ENCODE measurements around the gene INPP5A. TPM values are rescaled to one million over a fixed set of nuclear protein-coding genes. Genes with fewer than 3 reads are reported as not detected.

The INPP5A gene
- total RNA-seq, 1 donor from 2014 or later, result 41.0 TPM

DNA sequence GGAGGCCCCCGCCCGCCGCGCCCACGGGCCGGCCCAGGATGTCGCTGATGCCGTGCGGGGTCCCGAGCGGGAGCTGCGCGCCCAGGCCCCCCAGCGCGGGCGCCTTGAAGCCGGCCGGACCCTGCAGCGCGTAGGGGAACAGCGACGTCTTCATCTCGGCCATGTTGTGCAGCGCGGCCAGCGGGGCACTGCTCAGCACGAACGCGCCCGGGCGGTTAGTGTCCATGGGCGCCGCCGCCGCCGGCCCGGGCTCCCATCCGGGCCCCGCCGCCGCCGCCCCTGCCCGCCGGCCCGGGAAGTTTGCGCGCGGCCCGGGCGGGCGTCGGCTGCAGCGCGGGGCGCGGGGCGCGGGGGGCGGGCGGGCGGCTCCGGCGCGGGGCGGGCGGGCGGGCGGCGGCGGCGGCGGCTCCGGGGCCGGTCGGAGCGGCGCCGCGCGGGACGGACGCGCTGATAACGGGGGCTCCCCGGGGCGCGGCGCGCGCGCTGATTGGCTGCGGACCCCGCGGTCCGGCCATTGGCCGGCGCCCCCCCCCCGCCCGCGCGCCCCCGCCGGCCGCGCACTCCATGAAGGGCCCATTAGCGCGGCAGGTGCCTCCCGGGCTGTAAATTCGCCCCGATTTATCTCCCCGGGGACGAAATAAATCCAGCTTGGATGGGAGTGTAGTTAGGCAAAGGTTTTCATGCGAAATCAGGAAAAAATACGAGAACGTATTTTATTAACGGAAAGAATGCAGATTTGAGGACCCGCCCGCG, 248.3 kb downstream of the INPP5A start, which contains the start of gene NKX6-2:
TSS of gene NKX6-2 (minus strand) at position 425 of the 753 bp plus-strand sequence. CDS start at position 226, 199 bp downstream.
- Mint-ChIP-seq H3K4me3 (peak within 1 kb of the TSS; percentile 15), H3K9me3 (no peaks in the 10 kb centered on the region), H3K36me3 (peaks cover 24% of the 10 kb centered on the region), H3K27me3 (ENCODE audit: low read depth) (peaks cover 73% of the 10 kb centered on the region), H3K27ac (no peak within 1 kb of the TSS), H3K4me1 (no peaks in the 10 kb centered on the region)
- no peak for DNase-seq (ENCODE audit: low spot score in 2 of 2, unreplicated experiment in 2 of 2)
- TF ChIP-seq, protein P1, sequence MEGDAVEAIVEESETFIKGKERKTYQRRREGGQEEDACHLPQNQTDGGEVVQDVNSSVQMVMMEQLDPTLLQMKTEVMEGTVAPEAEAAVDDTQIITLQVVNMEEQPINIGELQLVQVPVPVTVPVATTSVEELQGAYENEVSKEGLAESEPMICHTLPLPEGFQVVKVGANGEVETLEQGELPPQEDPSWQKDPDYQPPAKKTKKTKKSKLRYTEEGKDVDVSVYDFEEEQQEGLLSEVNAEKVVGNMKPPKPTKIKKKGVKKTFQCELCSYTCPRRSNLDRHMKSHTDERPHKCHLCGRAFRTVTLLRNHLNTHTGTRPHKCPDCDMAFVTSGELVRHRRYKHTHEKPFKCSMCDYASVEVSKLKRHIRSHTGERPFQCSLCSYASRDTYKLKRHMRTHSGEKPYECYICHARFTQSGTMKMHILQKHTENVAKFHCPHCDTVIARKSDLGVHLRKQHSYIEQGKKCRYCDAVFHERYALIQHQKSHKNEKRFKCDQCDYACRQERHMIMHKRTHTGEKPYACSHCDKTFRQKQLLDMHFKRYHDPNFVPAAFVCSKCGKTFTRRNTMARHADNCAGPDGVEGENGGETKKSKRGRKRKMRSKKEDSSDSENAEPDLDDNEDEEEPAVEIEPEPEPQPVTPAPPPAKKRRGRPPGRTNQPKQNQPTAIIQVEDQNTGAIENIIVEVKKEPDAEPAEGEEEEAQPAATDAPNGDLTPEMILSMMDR (IDR thresholded peaks at IDR 0.05; ENCODE audit: unreplicated experiment), result no peak

DNA sequence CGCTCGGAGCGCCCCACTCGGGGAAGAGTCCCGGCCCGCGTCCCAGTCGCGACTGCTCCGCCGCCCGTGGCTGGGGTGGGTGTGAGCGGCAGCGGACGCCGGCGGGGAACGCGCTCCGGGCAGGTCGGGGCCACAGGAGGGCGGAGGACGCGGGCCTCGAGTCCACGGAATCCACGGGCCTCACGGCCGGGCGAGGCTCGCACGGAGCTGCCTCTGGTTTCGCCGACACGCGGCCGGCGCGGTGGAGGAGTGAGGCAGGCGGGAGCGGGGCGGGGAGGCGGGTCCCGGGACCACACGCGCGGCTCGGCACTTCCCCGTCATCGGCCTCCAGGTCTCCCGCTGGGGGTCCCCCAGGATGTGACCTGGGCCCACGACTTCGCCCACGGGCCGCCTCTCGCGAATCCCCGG, 248.9 kb downstream of the INPP5A start:
- Mint-ChIP-seq H3K27me3 (ENCODE audit: low read depth) (peaks cover 75% of the 10 kb centered on the region), H3K4me3 (no peak overlapping the region), H3K4me1 (no peaks in the 10 kb centered on the region), H3K36me3 (peaks cover 20% of the 10 kb centered on the region), H3K9me3 (no peaks in the 10 kb centered on the region), H3K27ac (no peak overlapping the region)
- no peak for DNase-seq (ENCODE audit: low spot score in 2 of 2, unreplicated experiment in 2 of 2)
- TF ChIP-seq, protein P1 (IDR thresholded peaks at IDR 0.05; ENCODE audit: unreplicated experiment), result no peak

DNA sequence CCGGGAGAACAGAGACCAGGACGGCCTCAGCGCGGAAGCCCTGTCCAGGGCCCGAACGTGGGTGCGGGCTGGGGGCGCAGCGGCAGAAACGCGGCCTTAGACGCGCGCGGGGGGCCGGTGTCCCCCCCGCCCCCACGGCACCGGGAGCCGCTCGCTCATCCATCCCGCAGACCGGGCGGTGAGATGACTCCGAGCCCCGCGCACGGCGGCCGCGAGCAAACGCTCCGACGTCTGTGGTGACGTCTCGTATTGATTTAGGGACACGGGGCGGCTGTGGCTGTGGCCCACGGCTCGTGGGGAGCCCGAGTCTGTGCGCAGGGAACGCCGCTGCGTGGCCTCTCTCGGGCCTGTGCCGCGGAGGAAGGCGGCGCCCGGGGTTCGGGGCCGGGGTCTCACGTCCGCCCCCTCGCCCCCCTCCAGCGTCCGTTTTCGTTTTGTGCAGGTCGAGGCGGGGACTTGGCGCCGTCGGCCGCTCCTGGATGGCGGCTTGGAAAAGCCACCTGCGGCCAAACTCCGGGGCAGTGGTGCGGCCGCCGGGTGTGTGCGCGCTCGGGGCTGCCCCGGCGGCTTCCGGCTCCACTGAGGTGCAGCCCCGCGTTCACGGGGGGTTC, 249.4 kb downstream of the INPP5A start:
- H3K9me3 Mint-ChIP-seq, result no peaks in the 10 kb centered on the region
- H3K4me3 Mint-ChIP-seq, result no peak overlapping the region
- no peak for DNase-seq (ENCODE audit: low spot score in 2 of 2, unreplicated experiment in 2 of 2)
- H3K4me1 Mint-ChIP-seq, result no peaks in the 10 kb centered on the region
- H3K36me3 Mint-ChIP-seq, result peaks cover 16% of the 10 kb centered on the region
- no peak overlapping the region for H3K27ac Mint-ChIP-seq
- TF ChIP-seq, protein P1 (IDR thresholded peaks at IDR 0.05; ENCODE audit: unreplicated experiment), result no peak
- H3K27me3 Mint-ChIP-seq (ENCODE audit: low read depth), result peaks cover 74% of the 10 kb centered on the region

DNA sequence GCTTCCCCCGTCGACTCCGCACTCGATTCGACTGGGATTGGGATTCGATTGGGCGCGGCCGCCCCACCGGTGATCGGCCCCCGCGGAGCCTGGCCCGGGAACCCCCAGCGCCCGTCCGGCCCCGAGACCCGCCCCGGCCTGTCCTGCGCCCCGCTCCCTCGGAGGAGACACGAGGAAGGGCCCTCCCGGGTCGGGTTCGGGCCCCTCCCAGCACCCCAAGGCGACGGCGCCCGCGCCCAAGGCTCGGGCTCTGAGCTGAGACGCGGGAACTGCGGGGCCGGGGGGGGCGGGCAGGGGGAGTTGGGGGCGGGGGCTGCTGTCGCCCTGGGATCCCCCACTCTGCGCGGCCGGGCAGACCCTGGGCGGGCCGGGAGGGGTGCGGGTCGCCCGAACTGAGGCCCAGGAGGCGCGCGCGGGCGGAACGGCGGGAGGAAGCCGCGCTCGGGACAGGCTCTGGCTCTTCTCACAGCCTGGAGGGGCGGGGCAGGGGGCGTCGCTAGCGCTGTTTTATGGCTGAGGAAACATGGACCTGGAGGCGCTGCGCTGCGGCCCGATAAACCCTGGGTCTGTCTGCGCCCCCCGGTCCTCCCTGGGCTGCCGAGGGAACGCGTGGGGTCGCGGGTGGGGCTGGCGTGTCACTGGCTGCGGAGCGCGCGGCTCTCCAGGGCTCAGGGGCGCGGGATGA, 250.1 kb downstream of the INPP5A start:
- no peak for DNase-seq (ENCODE audit: low spot score in 2 of 2, unreplicated experiment in 2 of 2)
- H3K36me3 Mint-ChIP-seq, result peaks cover 10% of the 10 kb centered on the region
- H3K27me3 Mint-ChIP-seq (ENCODE audit: low read depth), result peaks cover 68% of the 10 kb centered on the region
- no peak overlapping the region for H3K27ac Mint-ChIP-seq
- no peak overlapping the region for H3K4me3 Mint-ChIP-seq
- no peaks in the 10 kb centered on the region for H3K9me3 Mint-ChIP-seq
- no peaks in the 10 kb centered on the region for H3K4me1 Mint-ChIP-seq
- TF ChIP-seq, protein P1 (IDR thresholded peaks at IDR 0.05; ENCODE audit: unreplicated experiment), result no peak

DNA sequence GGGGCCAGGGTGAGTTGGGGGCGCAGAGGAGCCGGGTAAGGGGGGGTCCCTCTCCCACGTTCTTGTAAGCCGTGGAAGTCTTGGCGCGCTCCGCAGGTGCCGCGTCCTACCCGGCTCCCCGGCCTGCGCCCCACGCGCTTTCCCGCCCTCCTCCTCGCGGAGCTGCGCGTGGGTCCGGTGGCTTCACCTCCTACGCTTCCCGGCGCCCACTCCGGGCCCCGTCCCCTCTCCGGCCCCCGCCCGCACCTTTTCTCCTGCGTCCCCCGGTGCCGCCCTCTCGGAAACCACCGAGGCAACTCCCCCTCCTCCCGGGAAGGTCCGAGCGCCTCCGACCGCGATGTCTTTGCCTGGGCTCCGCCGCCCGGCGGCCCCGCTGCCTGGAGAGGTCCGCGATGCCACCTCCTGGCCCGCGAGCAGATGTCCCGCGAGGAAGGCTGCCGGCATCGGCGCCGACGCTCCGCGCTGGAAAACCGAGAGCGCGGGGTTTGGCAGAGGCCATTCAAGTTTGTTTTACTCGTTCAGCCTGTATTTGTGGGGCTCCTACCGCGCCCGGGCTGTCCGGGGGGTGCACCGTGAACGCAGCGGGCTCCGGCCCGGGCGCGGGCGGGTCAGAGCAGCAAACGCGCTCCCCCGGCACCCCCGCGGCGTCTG, 250.7 kb downstream of the INPP5A start:
- Mint-ChIP-seq H3K27ac (no peak overlapping the region), H3K36me3 (peaks cover 4% of the 10 kb centered on the region), H3K27me3 (ENCODE audit: low read depth) (peaks cover 68% of the 10 kb centered on the region), H3K4me3 (no peak overlapping the region), H3K4me1 (no peaks in the 10 kb centered on the region), H3K9me3 (no peaks in the 10 kb centered on the region)
- TF ChIP-seq, protein P1 (IDR thresholded peaks at IDR 0.05; ENCODE audit: unreplicated experiment), result no peak
- DNase-seq (ENCODE audit: low spot score in 2 of 2, unreplicated experiment in 2 of 2), result no peak

All from mesothelial cell of epicardium (in vitro differentiated cells).